Kasumi-1 (cell line): ENCODE results near the gene ZC3H18.
"Not testable (repeated sequence)": the region's sequence is repeated elsewhere in the genome, so short reads cannot be mapped to it uniquely, and the experiment has no call there.

Experiments
- DNase-seq, 2 experiments: peaks; one replicate each; lab custom pipeline; 2025; lab: John Stamatoyannopoulos, UW

ZC3H18 gene

GRCh38 chr16:88655733-88656281, 85.6 kb downstream of the ZC3H18 start:
- no peak for DNase-seq

- no peak for DNase-seq
Measured at GRCh38 chr16:88656291-88656980, 86.2 kb downstream of the ZC3H18 start.

- no peak for DNase-seq
Measured at GRCh38 chr16:88657371-88657770, 87.2 kb downstream of the ZC3H18 start.

- DNase-seq, result no peak
Measured at GRCh38 chr16:88658714-88659113, 88.5 kb downstream of the ZC3H18 start.

GRCh38 chr16:88659160-88659559, 89.0 kb downstream of the ZC3H18 start:
- no peak for DNase-seq

GRCh38 chr16:88661468-88661867, 91.3 kb downstream of the ZC3H18 start:
- DNase-seq, result no peak

- no peak for DNase-seq
Measured at GRCh38 chr16:88662222-88662842, 92.1 kb downstream of the ZC3H18 start.

GRCh38 chr16:88662843-88663606, 92.8 kb downstream of the ZC3H18 start, which contains the start of gene MVD:
TSS of gene MVD (minus strand) at chr16:88663091. CDS start at chr16:88663080, 11 bp downstream.
- peak; percentile 95 to 97 for DNase-seq

- no peak for DNase-seq
Measured at GRCh38 chr16:88665148-88665547, 94.9 kb downstream of the ZC3H18 start.

GRCh38 chr16:88665570-88665969, 95.4 kb downstream of the ZC3H18 start:
- no peak for DNase-seq

- DNase-seq, result no peak
Measured at GRCh38 chr16:88667461-88667860, 97.3 kb downstream of the ZC3H18 start.

GRCh38 chr16:88669493-88669892, 99.3 kb downstream of the ZC3H18 start:
- not testable (repeated sequence) for DNase-seq

GRCh38 chr16:88669980-88670379, 99.8 kb downstream of the ZC3H18 start:
- no peak for DNase-seq

GRCh38 chr16:88671806-88672205, 101.6 kb downstream of the ZC3H18 start:
- no peak for DNase-seq

GRCh38 chr16:88672776-88673175, 102.6 kb downstream of the ZC3H18 start:
- peak in 1 of 2 experiments; percentile 12 for DNase-seq

GRCh38 chr16:88673716-88674379, 103.6 kb downstream of the ZC3H18 start:
- no peak for DNase-seq

GRCh38 chr16:88676502-88677242, 106.5 kb downstream of the ZC3H18 start:
- no peak for DNase-seq

- DNase-seq, result no peak
Measured at GRCh38 chr16:88677721-88678120, 107.5 kb downstream of the ZC3H18 start.

- DNase-seq, result no peak
Measured at GRCh38 chr16:88678224-88678979, 108.2 kb downstream of the ZC3H18 start.

GRCh38 chr16:88680554-88681083, 110.4 kb downstream of the ZC3H18 start:
- DNase-seq, result no peak
